Adrenal gland (tissue), 5 donors: ENCODE measurements around the gene TMEM116.

Experiments
- CTCF ChIP-seq, 6 experiments: fragments of 450-650 bp in 4 of 6; fragments of 200-600 bp in 2 of 6; sonication (generic) in 1 of 6; IDR thresholded peaks; 1 replicate in 5 of 6; 2 replicates in 1 of 6; pipeline versions ENCODE4 v1.5.1 to v1.8.0; 2016 to 2021; ENCODE audit warnings: antibody characterized with exemption in 6 of 6, mild to moderate bottlenecking in 2 of 6, moderate library complexity in 1 of 6
- POLR2A ChIP-seq, 2 donors: fragments of 450-650 bp; IDR thresholded peaks; one replicate each; pipeline ENCODE4 v1.6.1; 2017; ENCODE audit warnings: antibody characterized with exemption in 2 of 2, mild to moderate bottlenecking in 2 of 2, moderate library complexity in 1 of 2
- donor health status: DM: no; HTN: no; CAD: no.

- TF ChIP-seq CTCF (IDR thresholded peaks at IDR 0.05) (no peak), POLR2A (IDR thresholded peaks at IDR 0.05) (no peak)
Measured at GRCh38 chr12:111894556-111894955, 118.4 kb downstream of the TMEM116 start.
